ENCODE results near the gene CHRFAM7A.
"Not testable (repeated sequence)": the region's sequence is repeated elsewhere in the genome, so short reads cannot be mapped to it uniquely, and the experiment has no call there.

Gene CHRFAM7A

GRCh38 chr15:30315704-30316103 is 77.6 kb downstream of the CHRFAM7A start:
- DNase-seq = not testable (repeated sequence)

- not testable (repeated sequence) for DNase-seq
Observed at GRCh38 chr15:30310575-30310974, 82.8 kb downstream of the CHRFAM7A start.

All from NCI-H2107 (cell line).